HL-60/S4 treated with phorbol 12-myristate 13-acetate at 8.2 ng/mL for 4 days and 3 days (cell line): ENCODE results near the gene MAP3K20.
"Not testable (repeated sequence)": the region's sequence is repeated elsewhere in the genome, so short reads cannot be mapped to it uniquely, and the experiment has no call there.

ENCODE experiments used
- in situ Hi-C: fragments of 300-500 bp; cut with MboI; formaldehyde crosslinking; loops from 2 replicates; pipeline ENCODE4 v1.15.0; 2022; ENCODE audit warnings: low sequenced_read_pairs

The MAP3K20 gene

DNA sequence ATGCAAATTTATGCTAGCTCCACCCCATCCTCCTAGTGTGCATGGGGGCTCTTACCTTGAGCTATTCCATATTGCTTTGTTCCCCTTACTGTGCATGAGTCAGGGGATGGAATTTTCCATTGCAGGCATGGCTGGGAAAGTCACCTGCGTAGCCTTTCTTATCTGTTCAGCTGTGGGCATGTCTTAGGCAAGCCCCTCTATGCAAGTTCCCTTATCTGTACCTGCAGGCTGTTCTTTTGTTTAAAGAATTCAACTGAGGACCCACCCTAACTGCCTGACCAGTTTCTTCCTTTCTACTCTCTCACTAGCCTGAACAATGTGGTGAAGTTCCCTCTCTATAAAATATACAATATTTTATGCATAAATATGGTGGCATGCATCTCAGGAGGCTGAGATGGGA lies 224.8 kb downstream of the MAP3K20 start:
- in situ Hi-C loops: no loop called here

DNA sequence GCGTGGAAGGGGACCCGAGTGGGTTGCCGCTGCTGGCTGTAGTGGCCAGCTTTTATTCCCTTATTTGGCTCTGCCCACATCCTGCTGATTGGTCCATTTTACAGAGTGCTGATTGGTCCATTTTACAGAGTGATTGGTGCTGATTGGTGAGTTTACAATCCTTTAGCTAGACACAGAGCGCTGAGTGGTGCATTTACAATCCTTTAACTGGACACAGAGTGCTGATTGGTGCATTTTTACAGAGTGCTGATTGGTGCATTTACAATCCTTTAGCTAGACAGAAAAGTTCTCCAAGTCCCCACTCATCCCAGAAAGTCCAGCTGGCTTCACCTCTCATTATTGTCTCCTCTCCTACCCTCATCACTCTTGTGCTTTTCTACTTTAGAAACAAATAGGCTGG lies 225.9 kb downstream of the MAP3K20 start:
- in situ Hi-C loops: not testable (repeated sequence)

DNA sequence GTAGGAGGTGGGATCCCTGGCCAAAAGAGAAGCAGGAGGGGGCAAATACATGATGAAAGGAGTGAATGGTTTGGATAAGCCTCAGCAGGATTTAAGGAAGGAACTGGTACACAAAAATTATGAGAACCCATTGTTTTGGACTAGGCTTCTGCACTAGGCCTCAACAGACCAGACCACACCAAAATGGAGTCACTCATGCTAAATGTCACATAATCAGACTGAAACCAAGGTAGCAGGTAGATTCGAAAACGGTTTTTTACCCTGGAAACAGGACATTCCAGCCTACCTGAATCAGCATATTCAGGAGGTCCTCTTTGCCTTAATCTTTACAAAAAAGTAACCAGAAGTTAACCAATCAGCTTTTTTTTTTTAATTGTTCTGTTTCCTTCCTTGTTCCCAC lies 229.7 kb downstream of the MAP3K20 start:
- in situ Hi-C loops: no loop called here

DNA sequence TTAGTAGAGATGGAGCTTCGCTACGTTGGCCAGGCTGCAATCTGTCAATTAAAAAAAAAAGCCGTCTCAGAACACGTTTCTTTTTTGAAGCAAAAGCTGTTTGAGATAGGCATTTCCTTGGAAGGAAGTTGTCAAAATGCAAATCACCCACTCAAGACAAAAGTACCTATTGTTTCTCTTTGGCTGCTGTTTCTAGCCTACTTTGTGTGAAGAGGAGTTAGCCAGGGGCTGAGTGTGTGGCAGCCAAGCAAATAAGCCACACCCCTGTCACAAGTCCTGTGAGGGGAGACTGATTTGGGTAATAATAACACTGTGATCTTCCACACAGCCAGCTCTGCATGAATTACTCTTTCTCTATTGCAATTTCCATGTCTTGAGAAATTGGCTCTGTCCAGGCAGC lies 231.6 kb downstream of the MAP3K20 start:
- in situ Hi-C loops: no loop called here

DNA sequence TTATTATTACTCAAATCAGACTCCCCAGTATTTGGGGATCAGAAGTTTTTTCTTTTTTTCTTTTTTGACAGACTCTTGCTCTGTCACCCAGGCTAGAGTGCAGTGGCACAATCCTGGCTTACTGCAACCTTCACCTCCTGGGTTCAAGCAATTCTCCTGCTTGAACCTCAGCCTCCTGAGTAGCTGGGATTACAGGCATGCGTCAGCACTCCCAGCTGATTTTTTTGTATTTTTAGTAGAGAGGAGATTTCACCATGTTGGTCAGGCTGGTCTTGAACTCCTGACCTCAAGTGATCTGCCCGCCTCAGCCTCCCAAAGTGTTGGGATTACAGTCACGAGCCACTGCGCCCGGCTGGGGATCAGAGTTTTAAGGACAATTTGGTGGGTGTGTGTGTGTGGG lies 233.7 kb downstream of the MAP3K20 start:
- in situ Hi-C loops: not testable (repeated sequence)

DNA sequence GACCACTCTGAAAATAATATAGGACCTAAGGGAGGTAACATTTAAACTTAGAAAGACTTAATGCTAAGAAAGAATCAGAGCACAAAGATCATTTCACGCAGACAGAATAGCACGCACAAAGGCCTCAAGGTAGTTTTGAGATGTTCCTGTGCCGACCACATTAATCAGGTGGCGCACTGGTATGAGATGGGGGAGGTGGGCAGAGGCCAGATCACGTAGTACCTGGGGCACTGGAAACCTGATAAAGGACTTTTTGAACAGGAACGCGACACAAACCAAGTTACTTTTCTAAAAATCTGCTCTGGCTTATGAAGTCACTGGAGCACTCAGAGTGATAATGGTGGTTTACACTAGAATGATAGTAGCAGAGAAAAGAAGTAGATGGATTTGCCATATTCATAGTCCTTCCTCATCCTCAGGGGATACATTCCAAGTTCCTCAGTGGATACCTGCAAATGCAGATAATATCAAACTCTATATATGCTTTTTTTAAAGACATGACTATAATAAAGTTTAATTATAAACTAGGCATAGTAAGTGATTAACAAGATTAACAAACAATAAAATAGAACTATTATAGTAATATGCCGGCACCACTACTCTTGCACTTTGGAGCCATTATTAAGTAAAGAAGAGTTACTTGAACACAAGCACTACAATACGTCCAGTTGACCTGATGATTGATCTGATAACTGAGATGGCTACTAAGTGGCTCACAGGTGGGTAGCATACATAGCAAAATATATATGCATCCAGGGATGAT lies 236.4 kb downstream of the MAP3K20 start:
- in situ Hi-C loops: no loop called here
